Measurements from ENCODE around the gene DCST2. TPM values are rescaled to one million over a fixed set of nuclear protein-coding genes. Genes with fewer than 3 reads are reported as not detected.

The DCST2 gene
- total RNA-seq, 1 donor from 2014 or later: 0.23 TPM

DNA sequence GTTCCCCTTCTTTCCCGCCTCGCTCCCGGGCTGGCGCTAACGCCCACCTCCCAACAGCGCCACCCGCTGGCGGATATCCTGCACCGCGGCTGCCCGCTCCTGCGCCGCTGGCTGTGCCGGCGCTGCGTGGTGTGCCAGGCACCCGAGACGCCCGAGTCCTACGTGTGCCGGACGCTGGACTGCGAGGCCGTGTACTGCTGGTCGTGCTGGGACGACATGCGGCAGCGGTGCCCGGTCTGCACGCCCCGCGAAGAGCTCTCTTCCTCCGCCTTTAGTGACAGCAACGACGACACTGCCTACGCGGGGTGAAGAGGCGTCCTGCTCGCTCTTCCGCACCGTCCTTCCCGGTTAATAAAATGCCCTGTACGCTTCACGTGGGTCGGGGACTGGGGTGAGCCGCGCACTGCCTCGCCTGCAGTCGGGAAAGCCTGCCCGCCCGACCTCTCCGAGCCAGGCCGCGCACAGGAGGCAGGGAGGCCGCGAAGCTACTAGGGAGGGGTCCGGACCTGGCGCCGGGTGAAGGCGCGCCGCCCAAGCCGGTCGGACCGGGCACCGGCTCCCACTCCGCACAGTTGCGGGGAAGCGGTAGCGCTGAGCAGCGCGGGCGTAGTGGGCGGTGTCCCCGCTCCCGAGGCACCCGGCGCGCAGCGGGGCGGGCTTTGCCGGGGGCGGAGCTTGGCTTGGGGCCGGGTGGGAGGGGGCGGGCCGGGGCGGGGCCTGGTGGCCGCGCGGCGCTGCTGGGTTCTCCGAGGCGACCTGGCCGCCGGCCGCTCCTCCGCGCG, 17.2 kb upstream of the DCST2 start, which contains the start of gene ADAM15:
TSS of gene ADAM15 (plus strand) at position 757 of the 782 bp plus-strand sequence. CDS start 71 bp downstream, outside the sequence.
- intact Hi-C loops (cut with micrococcal nuclease): loop anchor here (2.0 kb wide), 2 partner anchors 52 to 76 kb away; partner anchors contain the start of gene CKS1B

DNA sequence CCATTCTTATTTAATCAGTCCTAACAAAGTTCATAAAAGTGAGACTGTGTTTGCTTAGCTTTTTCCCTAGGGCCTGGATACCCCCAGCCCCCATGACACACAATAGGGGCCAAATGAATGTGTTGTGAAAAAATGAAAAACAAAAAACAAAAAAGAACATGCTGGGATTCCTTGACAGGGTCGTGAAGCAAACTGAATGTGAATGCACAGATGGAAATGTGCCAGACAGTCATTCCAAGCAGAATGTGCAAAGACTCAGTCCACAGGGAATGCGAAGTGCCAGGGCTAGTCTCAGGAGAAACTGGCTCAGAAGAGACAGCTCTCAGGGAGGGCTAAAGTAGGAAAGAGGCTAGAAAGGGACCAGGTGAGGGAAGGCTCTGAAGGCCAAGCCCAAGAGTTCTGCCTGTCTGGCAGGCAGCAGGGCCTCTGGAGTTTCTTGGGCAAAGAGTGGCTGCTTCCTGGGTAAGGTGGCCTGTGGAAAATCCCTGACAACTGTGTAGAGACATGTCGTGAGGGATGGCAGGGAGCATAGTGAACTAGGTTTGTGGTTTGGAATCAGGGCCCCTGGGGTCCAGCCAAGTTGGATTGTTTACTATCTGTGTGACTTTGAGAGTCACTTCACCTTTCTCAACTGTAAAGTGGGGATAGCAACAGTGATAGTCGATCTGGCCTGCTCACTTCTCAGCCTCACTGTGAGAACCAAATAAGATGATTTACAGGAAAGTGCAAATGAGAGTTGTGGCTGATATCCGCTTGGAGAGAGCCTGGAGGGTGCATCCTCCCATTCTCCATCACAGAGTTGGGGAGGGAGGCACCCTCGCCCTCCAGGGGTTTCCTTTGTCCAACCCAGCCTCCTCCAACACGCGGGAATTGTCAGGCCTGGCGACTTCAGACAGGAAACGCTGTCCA, 16.3 kb upstream of the DCST2 start:
- intact Hi-C loops (cut with micrococcal nuclease): loop anchor here (2.0 kb wide), 2 partner anchors 51 to 75 kb away; partner anchors contain the start of gene CKS1B

DNA sequence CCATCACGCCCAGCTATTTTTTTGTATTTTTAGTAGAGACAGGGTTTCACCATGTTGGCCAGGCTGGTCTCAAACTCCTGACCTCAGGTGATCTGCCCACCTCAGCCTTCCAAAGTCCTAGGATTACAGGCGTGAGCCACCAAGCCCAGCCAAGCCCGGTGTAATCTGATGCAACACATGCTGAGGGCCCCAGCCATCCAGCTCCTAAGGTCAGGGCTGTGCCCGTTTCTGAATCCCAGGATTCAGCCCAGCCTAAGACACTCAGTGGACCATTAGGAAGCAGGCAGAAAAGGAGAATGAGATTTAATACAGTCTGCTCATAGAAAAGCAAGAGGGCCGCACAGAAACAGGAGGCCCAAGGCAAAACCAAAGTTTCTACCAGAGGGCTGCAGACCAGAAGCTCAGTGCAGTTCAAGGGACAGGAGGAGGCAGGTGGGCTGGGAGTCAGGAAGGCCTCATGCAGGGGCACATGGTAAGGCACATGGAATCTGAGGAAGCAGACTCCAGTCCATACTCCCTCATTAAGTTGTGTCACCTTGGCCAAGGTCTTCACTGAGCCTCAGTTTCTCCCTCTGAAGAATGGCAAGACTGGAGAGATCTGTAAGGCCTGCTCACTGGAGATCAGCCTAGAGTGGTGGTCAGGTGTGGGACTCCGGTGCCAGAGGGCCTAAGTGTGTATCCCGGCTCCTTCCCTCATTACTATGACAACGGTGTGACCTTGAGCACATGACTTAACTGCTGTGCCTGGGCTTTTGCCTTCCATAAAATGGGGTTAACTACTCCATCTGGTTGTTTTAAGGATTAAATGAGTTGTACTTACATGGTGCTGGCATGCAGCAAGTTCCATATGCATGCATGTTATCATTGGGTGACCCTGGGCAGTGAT, 15.1 kb upstream of the DCST2 start:
- intact Hi-C loops (cut with micrococcal nuclease): no loop called here

DNA sequence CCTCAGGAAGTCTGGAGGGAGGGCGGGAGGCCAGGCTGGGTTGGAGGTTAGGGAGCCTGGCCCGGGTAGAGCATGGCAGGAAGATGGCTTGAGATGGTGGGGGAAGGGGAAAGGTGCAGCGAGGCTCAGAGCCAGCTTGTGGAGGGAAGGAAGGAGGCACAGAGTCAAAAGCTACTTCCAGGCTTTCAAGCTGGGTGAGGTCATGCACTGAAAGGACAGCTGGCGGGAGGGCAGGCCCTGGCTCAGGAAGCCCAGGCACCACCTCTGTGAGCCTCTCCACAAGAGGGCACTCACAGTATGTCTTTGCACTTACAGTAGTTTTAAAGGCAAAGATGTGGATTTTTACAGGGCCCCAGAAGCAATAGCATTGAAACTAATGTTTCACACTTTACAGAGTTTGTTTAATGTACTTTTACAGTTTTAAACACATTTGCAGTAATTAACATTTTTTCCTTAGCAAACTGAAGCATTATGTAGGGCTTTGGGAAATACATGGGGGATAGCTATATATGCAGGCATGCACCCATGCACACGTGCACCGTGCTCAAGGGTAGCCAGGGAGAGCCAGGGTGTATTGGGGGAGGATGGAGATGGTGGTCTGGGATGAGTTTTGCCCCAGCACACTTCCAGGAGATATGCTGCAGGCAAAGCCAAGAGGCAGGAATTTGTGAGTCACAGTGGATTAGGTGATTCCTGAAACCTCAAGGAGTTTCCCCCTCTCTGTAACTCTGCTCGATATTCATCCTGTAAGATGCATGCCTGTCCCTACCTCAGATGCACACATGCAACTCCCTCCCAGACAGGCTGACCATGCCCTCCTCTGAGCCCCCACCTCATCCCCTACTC, 11.5 kb upstream of the DCST2 start:
- intact Hi-C loops (cut with micrococcal nuclease): loop anchor here (1.0 kb wide), 2 partner anchors 16 to 39 kb away; no protein-coding TSS in a partner anchor

DNA sequence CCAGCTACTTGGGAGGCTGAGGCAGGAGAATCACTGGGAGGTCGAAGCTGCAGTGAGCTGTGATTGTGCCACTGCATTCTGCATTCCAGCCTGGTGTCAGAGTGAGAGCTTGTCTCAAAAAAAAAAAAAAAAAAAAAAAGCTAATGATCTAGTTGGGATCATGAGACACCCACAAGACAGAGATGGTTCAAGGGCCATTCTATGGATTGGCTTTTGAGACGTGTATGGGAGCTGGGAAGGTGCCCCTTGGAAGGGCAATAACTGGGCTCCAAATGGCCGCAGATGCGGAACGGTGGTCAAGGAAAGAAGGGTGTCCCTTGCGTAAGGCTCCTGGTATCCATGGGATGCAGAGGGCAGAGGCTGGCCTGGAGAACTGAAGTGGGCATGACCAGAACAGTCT, 10.8 kb upstream of the DCST2 start:
- intact Hi-C loops (cut with micrococcal nuclease): no loop called here

DNA sequence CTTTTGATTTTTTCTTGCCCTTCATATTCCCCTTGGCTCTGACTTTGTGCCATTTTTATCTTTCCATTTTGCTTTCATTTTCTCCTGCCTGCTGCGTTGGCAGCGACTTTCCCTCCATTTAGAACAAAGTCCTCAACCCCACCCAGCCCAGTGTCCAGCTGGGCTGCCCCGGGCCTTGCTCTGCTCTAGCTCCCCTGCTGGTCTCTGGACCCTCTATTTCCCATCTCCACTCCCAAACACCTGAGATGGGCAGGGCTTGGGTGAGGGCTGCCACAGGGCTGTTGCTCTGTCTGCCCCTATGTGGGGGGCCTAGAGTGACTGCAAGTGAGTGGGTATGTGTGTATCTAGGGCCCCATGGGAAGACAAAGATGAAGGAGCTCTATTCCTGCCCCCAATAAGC, 10.2 kb upstream of the DCST2 start:
- intact Hi-C loops (cut with micrococcal nuclease): no loop called here

DNA sequence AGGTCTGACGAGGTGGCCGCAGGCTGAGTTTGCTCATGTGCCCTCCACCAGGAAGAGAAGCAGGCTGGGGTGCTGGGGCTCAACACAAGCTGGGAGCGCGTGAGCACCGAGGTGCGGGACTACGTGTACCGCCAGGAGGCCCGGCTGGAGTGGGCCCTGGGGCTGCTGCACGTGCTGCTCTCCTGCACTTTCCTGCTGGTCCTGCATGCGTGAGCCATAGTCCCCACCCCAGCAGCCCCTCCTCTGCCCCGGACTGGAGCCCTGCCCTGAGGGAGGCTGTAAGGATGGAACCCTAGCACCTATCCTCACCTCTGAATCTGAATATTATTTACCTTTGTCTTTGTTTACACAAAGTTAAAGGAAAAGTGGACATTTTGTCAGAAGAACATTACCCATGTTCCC, 9.7 kb upstream of the DCST2 start:
- intact Hi-C loops (cut with micrococcal nuclease): no loop called here

DNA sequence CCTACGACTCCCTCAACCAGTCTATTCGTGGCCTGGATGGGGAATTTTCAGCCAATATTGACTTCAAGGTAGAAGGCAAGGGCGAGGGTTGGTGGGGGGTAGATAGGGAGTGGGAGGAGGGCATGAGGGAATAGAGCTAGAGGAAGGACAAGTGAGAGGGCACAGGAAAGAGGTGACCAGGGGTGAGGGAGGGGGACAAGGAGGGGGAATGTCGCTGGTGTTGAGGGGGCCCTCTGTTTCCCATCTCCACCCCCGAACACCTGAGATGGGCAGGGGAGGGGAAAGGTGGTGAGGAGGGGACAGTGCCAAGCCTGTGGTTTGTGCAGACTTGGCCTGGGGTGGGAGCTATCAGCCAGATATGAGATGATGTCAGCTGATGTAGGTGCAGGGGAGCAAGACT, 9.2 kb upstream of the DCST2 start:
- intact Hi-C loops (cut with micrococcal nuclease): no loop called here

DNA sequence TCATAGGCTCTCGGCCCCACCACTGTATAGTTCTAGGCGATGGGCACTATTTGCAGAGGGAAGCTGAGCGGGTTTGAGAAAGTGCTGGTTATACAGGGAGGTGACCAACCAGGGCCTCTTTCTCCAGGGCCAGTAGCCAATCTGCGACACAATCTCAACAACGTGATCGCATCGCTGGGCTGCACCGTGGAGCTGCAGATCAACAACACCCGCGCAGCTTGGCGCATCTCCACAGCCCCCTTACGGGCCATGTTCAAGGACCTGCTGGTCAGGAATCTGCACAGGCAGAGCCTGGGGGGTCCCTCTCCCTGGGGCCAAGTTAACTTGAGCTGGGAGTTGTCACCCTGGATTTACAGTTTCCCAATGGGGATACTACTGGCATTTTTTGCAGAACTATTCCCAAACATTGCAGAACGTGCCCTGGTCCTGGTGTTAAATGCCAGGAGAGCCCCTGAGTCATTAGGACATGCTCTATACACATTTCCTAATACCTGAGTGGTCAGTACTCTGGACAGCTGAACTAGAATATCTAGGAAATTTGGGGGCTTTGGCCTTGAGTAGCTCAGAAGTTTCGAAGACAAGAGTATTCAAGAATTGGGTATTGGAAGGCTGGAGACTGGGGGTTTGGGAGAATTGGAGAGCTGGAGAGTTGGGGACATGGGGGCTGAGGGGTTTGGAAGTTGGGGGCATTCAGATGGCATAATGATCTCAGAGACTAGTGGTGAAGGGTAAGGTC, 6.9 kb upstream of the DCST2 start:
- intact Hi-C loops (cut with micrococcal nuclease): no loop called here

DNA sequence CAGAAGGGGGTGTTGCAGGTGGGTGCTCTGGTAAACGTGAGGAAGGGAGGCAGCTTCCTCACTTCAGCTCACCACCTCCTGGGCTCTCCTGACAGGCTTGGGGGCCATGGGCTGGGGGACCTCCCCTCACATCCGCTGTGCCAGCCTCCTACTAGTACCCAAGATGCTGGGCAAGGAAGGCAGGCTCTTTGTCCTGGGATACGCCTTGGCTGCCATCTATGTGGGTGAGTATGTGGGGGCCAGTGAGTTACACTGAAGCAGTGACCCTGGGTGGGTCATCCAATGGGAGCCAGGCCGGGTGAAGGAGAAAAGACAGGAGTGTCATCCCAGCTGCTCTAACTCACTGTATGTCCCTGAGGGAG, 5.7 kb upstream of the DCST2 start:
- intact Hi-C loops (cut with micrococcal nuclease): no loop called here

DNA sequence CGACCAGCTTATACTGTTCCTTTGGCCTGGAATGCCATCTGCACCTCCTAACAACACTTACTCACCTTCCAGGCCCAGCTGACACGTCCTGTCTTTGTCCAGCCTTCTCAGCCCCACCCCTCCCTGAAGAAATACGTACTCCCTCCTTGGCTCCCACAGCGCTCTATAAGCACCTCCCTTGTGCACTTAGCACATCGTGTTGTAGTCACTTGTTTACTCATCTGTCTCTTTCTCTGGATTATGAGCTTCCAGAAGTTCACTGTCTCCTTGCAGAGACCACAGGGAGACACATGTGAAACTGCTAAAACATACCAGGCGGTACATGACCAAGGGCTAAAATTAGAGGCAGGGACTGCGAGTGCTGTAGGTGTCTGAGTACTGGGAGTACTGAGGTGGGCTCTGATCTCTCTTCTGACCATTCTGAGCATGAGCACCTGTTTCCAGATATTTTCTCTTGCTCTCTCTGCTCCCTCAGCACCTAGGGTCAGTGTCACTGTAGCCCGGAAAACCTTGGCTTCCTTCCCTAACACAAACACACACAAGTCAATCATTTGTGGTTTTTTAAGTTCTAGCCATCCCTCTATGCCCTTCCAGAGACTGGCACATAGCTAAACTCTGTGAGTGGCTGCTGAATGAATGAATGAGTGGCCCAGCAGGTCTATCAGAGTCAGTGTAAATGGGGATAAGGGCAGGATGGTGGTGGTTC, 5.2 kb upstream of the DCST2 start:
- intact Hi-C loops (cut with micrococcal nuclease): no loop called here

DNA sequence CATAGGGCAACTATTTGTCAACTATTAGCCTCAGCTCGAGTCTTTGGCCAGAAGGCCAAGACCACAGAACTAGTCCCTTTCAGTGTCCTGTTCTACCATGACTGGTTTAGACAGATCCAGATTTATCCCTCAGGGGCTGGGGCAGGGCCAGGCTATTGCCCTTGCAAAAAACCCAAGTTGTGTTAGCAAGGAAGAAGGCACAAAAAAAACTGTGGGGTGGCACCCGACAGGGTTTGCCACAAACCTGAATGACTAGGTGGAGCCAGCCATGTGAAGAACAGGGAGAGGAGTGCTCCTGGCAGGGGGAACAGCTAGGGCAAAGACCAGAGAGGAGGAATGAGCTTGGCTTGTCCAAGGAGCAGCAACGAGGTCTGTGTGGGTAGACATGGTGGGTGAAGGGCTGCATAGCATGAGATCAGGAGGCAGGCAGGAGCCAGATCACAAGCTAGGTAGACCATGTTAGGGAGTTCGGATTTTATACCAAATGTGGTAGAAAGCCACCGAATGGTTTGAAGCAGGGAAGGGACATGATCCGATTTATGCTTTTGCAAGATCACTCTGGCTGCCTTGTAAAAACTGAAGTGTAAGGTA, 4.4 kb upstream of the DCST2 start:
- intact Hi-C loops (cut with micrococcal nuclease): no loop called here

DNA sequence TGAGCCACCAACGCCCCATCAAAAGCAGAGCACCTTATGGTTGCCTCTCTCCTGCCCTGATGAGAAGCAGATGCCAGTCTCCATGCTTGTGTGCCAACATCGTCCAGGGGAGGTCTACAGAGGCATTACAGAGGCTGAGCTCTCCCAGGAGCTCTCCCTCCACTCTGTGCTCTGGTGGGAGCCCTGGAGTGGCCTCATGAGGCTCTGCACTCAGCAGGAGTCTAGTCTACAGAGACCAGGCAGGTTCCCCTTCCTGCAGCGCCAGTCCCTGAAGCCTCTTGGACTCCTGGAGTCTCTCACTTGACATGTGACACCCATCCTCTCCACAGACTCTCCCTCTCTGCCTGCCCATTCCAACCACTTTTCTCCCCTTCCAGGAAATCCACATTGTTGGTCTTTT, 3.5 kb upstream of the DCST2 start:
- intact Hi-C loops (cut with micrococcal nuclease): no loop called here

DNA sequence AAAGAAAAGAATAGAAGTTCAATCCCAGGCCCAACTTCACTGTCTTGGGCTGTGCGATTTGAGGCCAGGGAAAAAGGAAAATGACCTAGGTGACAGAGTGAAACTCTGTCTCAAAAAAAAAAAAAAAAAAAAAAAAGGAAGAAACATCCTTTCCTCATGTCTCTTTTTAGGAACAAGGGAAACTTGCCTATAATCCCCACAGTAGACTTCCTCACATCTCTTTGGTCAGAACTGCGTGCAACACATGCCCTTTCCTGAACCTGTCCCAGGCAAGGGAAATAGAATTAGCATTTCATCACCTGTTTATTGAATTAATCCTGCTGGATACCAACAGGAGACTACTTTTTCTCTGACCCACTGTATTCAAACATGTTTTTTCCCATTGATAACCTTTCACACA, 2.4 kb upstream of the DCST2 start:
- intact Hi-C loops (cut with micrococcal nuclease): no loop called here

DNA sequence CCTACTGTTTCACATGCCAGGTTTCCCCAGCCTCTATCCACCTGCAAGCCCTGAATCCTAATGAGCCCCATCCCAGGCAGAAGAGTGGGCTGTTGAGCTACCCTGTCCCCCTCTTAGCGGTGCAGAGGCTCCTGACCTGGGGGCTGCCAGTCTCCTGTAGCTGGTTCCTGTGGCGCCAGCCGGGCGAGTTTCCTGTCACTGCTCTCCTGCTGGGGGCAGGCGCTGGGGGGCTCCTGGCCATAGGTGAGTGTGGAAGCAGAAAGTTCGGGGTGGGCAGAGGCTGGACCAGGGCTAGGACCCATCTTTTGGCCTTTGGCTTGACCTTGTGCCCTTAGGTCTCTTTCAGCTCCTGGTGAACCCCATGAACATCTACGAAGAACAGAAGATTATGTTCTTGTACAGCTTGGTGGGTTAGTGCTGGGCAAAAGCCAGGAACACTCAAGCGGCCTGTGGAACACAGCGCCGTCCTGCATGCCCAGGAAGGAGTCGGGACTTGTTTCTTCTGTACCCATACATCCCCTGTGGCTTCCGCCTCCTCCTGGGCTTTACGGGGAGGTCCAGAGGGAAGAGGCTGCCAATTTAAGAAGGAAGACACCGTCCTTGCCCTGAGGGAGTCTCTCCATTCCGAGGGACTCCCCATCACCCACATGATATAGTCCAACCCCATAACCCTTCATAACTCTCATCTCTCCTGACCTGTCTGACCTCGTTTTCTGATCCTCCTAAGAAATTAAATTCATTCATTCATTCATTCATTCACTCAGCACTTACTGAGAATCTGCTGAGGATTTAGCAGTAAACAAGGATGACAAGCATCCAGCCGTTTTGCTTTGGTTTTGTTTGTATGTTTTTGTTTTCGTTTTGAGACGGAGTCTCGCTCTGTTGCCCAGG, 982 bp upstream of the DCST2 start:
- intact Hi-C loops (cut with micrococcal nuclease): no loop called here

DNA sequence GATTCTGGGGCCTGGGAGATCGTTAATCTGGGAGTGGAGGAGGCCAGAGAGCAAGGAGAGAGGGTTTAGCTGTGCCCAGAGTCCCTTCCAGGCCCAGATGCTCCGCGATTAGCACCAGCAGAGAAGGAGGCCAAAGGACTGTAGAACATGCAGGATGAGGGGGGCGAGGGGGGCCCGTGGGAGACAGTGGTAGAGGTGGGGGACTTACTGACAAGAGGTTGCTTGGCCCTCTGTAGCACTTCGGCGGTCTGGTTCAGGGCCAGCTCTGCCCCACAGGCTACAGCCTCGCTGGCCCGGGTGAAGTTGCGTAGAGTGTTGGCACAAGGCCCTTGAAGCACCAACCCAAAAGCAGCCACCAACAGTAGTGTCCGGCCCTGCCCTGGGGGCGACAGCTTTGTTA, 695 bp downstream of the DCST2 start:
- intact Hi-C loops (cut with micrococcal nuclease): no loop called here

DNA sequence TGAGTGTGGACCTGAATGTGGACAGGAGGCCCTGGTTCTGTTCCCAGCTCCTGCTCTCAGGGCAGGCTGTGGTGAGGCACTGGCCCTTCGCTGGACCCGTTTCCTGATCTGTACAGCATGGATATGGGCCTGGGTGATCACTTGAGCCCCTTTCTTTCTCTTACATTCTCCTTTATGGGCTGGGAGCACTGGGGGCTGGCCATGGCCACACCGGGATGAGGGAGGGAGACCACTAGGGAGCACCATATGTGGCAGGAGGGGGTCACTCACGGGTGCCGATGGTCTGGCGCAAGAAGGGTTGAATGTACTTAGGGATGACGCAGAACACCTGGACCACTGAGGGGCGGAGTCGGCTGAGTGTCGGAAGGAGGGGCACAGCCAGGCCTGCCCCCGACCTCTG, 2.7 kb downstream of the DCST2 start:
- intact Hi-C loops (cut with micrococcal nuclease): no loop called here
